Measurements from ENCODE around the gene MYH10.

The MYH10 gene

GRCh38 chr17:8436844-8437171 lies 193.7 kb downstream of the MYH10 start:
- no peak for TF ChIP-seq CTCF (IDR thresholded peaks at IDR 0.05; ENCODE audit: low read depth, low read length)
- Histone ChIP-seq H3K4me1 (0 out of 2 replicates have a peak, but pooled peaks cover 3% of the 10 kb centered on the region), H3K36me3 (no peaks in the 10 kb centered on the region), H3K9me3 (no peaks in the 10 kb centered on the region), H3K4me3 (ENCODE audit: low read depth, low read length) (peak overlapping the region; percentile 81), H3K27me3 (no peaks in the 10 kb centered on the region)
- DNase-seq, result no peak

GRCh38 chr17:8436169-8436843 lies 194.2 kb downstream of the MYH10 start:
- Histone ChIP-seq H3K27me3 (no peaks in the 10 kb centered on the region), H3K4me3 (ENCODE audit: low read depth, low read length) (peak overlapping the region; percentile 81), H3K9me3 (no peaks in the 10 kb centered on the region), H3K4me1 (0 out of 2 replicates have a peak, but pooled peaks cover 3% of the 10 kb centered on the region), H3K36me3 (no peaks in the 10 kb centered on the region)
- TF ChIP-seq CTCF (IDR thresholded peaks at IDR 0.05; ENCODE audit: low read depth, low read length), result no peak
- DNase-seq, result peak; percentile 31

GRCh38 chr17:8435245-8436168 lies 195.0 kb downstream of the MYH10 start, which contains the start of gene NDEL1:
Gene NDEL1, plus strand, starts transcription at chr17:8435884. Its CDS starts 8,388 bp downstream, at chr17:8444272.
- no peaks in the 10 kb centered on the region for H3K36me3 ChIP-seq
- no peaks in the 10 kb centered on the region for H3K9me3 ChIP-seq
- TF ChIP-seq CTCF (IDR thresholded peaks at IDR 0.05; ENCODE audit: low read depth, low read length), result no peak
- H3K4me3 ChIP-seq (ENCODE audit: low read depth, low read length), result peak within 1 kb of the TSS; percentile 81
- DNase-seq, result peak; percentile 97
- H3K4me1 ChIP-seq, result 0 out of 2 replicates have a peak, but pooled peaks cover 5% of the 10 kb centered on the region
- no peaks in the 10 kb centered on the region for H3K27me3 ChIP-seq

GRCh38 chr17:8430966-8431365 lies 199.6 kb downstream of the MYH10 start:
- DNase-seq, result peak; percentile 43

GRCh38 chr17:8426802-8427201 lies 203.7 kb downstream of the MYH10 start:
- TF ChIP-seq CTCF (IDR thresholded peaks at IDR 0.05; ENCODE audit: low read depth, low read length), result no peak
- H3K4me1 ChIP-seq, result 0 out of 2 replicates have a peak, but pooled peaks cover 3% of the 10 kb centered on the region
- H3K27me3 ChIP-seq, result no peaks in the 10 kb centered on the region
- no peaks in the 10 kb centered on the region for H3K36me3 ChIP-seq
- H3K9me3 ChIP-seq, result no peaks in the 10 kb centered on the region
- no peak for DNase-seq
- no peak overlapping the region for H3K4me3 ChIP-seq (ENCODE audit: low read depth, low read length)

More at GRCh38 chr17:8430966-8431365, 199.6 kb downstream of the MYH10 start:
- TF ChIP-seq CTCF (IDR thresholded peaks at IDR 0.05; ENCODE audit: low read depth, low read length), result no peak; the same call in 1 of the 2 replicates
- Histone ChIP-seq H3K9me3 (no peaks in the 10 kb centered on the region), H3K27me3 (no peaks in the 10 kb centered on the region), H3K4me3 (ENCODE audit: low read depth, low read length) (no peak overlapping the region), H3K36me3 (no peaks in the 10 kb centered on the region), H3K4me1 (0 out of 2 replicates have a peak, but pooled peaks cover 5% of the 10 kb centered on the region)

Data from BE2C (cell line).